GM21390 (cell line): Measurements from ENCODE around the gene ZNF141.
"Not testable (repeated sequence)": the region's sequence is repeated elsewhere in the genome, so short reads cannot be mapped to it uniquely, and the experiment has no call there.

Source experiments
- ATAC-seq: cut with Tn5 transposase; IDR thresholded peaks from one replicate; pipeline ENCODE4 v1.9.1; 2021; ENCODE audit not compliant: unreplicated experiment

ZNF141 gene

DNA sequence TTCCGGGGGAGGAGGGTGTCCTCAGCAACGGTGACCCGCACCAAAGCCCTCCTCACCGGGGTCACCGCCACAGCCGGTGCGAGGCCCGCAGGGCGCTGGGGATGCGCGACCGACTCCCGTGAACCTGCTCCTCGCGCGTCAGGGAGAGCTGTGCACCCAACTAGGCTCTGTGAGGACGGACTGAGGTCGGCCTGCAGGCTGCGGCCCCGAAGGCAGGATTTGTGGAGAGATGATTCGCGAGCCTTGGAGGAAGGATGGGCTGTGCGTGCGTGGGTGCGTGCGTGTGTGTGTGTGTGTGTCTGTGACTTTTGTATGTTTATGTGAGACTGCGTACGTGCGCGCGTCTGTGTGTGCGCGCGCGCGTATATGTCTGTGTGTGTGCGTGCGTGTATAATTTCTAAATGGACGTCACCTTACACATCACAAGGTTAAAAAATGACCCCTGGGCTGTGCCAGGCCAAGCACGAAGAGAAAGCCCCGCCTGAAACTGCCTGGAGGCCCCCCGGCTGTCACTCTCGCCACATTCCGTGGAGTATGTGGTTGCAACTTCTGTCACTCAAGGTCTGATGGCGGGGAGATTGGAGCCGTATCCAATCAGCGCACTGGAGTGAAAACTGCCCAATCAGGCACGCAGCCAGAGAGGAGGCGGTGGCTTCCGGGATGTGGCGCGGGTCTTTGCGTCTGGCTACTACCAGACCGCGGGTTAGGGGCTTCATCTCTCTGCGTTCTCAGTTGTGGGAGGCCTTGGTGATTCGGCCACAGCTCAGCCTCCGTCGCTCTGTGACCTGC is at the start of gene ZNF141:
TSS of gene ZNF141 (plus strand) at position 672 of the 789 bp plus-strand sequence. CDS start 170 bp downstream, outside the sequence.
- ATAC-seq, result peak; percentile 92

DNA sequence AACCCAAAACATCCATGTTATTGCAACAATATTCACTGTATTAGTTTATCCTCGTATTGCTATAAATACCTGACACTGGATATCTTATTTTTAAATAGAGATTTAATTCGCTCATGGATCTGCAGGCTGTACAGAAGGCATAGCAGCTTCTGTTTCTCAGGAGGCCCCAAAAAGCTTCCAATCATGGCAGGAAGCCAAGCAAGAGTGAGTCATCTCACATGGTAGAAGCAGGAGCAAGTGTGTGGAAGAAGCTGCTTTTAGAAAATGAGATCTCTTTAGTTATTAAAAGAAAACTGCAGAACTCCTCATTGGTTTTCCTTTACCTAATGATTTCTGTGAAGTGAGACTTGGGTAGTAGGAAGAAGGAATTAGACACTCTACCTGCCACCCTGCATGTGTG is 48.7 kb upstream of the ZNF141 start:
- ATAC-seq, result no peak

DNA sequence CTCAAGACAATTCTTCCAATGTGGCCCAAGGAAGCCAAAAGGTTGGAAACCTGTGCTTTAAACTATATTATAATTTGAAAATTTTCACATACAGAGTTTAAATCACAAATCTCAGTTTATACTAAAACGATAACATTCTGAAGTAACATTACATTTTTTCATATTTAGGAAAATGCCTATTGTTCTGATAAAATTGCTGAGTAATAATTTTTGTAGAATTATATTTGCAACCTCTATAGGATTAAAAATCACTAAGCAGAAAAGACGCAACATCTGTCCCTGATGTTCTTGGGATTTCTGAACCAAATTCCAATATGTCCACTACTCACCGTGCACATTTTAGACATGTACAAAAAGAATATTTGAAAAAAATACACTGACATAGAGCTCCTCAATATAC is 42.9 kb upstream of the ZNF141 start:
- ATAC-seq, result no peak

DNA sequence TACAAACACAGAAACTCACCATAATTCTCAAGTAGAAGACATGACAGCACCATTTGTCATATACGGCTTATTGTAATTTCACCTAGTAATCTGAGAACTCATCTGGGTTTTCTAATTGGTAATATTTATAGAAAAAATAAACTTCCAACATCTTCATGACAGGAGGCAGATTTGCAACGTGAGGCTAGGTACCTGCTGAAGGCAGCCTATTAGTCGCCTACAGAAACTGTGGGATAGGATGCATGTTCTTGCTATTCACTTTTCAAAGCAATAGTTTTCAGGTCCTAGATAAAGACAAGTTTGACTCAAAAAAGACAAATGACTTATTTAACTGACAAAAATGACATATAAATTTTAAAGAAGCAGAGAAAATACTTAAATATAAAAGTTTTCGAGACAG is 35.2 kb upstream of the ZNF141 start:
- ATAC-seq, result no peak

DNA sequence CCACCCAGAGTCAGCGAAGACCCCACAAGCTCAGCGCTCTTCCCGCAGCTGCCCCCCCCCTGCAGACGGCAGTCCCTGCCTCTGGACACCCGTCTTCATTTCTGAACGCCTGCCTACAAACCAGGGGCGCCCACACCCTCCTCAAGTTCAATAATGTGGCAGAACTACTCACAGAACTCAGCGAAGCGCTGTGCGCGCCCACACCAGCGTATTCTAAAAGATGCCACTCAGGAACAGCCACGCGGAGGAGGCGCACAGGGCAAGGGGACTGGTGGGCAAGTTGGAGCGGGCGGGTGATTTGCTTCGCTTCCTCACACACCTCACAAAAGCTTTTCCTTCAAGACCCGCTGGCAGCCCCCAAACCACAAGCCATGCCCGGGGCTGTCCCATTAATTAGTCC is 33.1 kb upstream of the ZNF141 start:
- ATAC-seq, result not testable (repeated sequence)

DNA sequence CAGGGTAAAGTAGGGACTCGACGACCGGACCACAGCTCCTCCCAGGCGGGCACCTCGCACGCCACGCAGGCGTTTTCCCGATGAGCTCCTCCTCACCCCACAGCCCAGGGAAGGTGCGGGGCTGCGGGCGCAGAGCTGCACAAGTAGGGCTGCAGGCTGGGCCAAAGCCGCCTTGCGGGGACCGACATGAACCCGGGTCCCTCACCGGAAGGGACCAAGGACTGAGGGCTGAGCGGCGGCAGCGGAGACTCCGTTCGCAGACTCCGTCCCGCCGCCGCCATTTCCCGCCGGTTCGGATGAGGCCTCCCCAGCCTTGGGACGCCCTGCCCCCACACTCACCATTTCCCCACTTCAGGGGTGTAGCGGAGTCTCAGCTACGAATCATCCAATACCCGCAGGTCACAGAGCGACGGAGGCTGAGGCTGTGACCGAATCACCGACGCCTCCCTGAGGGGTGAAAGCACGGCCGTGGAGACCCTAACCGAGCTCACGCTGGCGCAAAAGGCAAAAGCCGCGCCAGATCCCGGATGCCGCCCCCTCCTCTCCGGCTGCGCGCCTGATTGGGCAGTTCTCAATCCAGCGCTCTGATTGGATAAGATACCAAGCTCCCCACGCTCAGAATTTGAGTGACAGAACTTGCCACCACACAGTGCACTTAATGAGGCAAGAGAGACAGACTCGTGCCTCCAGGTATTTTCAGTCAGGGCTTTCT is 32.5 kb upstream of the ZNF141 start, which contains the start of gene ZNF732:
TSS of gene ZNF732 (minus strand) at position 506 of the 712 bp plus-strand sequence. CDS start at position 342, 164 bp downstream.
- no peak for ATAC-seq

DNA sequence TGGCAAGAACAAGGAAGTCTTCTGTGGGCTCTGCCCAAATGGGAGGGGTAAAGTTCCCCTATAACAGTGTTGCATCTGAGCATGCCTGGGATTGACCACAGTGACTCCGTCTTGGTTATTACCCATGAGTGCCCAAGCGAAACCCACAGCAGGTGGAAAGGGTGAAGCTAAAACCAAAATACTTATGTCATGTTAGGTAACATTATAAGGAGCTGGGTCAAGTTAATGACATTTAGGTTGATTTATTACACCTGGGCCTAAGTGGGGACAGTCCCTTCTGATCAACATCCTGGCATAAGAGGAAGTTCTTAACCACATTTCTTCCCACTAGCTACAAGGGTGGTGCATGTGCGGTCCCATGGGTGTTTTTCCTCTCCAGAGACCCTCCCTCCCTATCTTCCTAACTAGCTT is 31.1 kb upstream of the ZNF141 start:
- ATAC-seq, result no peak

DNA sequence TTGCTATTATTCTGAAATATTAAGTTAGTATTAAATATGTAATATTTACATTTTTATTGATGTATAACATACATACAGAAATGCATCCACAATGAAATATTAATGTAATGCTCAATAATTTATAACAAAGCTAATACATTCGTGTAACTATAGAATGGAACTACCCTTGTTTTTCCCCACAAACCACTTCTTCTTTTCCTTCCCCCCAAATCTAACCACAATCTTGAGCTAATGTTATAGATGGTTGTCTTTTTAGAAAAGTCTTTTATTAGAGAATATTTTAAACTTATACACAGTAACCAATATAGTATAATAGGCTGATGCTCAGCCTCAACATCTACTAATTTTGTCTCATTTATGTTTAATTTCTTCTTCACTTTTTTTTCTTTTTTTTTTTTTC is 27.8 kb upstream of the ZNF141 start:
- ATAC-seq, result no peak

DNA sequence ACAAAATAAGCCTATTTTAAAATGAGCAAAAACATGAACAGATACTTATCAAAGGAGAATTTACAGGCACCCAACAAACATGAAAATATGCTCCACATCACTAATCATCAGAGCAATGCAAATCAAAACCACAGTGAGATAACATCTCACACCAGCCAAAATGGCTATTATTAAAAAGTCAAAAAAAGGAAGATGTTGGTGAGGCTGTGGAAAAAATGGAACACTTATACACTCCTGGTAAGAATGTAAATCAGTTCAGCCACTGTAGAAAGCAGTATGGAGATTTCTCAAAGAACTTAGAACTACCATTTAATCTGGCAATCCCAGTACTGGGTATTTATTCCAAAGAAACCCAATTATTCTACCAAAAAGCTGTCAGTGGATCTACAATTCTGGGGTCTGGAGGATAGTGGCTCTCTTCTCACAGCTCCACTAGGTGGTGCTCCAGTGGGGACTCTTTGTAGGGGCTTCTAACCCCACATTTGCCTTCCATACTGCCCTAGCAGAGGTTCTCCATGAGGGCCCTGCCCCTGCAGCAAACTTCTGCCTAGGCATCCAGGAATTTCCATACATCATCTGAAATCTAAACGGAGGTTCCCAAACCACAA is 23.2 kb upstream of the ZNF141 start:
- no peak for ATAC-seq

DNA sequence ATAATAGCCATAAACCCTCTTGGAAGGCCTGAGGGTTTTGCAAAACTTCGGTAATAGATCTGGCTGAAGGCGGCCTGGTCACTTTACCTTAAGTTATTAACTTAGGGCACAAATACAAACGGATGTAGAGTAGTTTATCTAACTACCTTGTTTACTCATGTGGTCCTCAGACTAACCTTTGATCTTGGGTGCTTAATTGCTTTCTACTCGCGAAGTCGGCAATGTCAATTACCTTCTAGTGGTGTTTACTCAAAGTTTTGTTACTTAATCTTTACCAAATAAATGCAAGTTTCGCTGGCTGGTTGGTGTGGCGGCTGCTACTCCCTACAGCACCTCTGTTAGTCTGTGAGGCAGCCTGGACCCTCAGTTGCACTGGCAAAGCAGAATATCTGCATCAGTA is 8.9 kb upstream of the ZNF141 start:
- ATAC-seq, result no peak

DNA sequence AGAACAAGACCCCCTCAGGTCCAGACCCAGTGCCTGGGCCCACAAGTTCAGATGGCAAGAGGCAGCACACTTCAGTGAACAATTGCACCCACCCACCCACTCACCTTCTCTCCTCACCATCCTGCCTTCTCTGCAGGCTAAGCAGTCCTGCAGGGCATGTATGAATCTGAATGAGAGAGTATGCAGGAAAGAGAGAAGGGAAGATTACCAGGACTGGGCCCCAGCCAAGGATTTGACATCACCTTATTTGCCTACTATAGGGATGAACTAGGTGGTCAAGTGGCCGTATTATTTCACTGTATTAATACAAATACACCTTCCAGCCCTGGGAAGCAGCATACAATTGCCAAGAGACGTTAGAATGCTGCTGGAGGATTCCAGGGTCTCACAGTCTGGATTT is 2.1 kb upstream of the ZNF141 start:
- no peak for ATAC-seq

DNA sequence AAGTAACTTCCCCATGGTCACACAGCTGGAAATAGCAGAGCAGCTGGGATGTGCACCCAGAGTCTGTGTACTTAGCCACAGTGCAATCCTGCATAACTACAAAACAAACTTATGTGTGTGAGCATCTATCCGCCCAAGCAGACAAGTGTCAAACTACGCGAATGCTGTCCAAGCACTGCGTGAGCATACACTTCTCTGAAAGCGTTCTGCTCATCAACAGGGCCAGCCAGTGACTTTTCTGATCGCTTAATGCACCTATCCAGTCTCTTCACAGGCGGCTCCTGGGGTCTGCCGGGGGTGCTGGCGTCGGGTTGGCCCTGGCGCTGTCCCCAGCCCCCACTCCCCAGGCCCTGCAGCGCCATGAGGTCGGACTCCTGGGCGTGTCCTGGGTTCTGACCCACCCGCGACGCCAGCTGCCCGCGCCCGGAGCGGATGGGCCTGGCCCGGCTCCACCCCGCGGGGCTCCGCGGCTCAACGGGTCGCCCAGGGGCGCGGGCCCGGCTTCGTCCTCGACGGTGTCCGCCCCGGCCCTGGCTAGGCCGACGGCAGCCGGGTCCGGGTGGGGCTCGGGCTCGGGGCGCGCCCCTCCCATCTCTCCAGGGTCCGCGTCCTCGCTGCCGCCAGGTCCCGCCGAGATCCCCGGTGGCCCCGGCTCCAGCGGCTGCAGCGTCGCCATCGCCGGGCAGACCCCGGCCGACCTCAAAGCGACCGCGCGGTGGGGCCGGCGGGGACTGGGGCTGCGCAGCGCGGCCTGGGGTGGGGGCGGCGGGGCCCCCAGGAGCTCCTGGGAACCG is 1.3 kb upstream of the ZNF141 start:
- ATAC-seq, result peak; percentile 7

DNA sequence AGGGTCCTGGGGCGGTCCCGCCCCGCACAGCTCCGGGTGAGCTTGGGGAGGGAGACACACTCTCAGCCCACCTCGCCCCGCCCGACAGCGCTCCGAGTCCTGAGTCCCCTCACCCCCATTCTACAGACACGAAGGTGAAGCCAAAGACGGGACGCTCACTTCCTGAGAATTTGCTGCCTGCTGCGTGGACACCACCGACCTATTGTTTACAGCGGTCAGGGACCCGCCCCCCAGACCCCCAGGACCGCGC is 796 bp upstream of the ZNF141 start:
- ATAC-seq, result no peak

DNA sequence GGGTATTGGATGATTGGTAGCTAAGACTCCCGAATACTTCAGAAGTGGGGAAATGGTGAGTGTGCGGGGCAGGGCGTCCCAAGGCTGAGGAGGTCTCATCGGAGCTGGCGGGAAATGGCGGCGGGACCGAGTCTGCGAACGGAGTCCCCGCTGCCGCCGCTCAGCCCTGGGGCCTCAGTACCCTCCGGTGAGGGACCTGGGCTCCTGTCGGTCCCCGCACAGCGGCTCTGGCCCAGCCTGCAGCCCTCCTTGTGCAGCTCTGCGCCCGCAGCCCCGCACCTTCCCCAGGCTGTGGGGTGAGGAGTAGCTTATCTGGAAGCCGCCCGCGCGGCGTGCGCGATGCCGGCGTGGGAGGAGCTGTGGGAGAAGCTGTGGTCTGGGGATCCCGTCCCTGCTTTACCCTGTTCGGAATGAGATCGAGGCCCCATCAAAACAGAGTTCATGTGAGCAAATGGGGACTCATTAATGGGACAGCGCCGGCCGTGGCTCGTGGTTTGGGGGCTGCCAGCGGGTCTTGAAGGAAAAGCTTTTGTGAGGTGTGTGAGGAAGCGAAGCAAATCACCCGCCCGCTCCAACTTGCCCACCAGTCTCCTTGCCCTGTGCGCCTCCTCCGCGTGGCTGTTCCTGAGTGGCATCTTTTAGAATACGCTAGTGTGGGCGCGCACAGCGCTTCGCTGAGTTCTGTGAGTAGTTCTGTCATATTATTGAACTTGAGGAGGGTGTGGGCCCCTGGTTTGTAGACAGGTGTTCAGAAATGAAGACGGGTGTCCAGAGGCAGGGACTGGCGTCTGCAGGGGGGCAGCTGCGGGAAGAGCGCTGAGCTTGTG is 531 bp downstream of the ZNF141 start:
- peak; percentile 29 for ATAC-seq

DNA sequence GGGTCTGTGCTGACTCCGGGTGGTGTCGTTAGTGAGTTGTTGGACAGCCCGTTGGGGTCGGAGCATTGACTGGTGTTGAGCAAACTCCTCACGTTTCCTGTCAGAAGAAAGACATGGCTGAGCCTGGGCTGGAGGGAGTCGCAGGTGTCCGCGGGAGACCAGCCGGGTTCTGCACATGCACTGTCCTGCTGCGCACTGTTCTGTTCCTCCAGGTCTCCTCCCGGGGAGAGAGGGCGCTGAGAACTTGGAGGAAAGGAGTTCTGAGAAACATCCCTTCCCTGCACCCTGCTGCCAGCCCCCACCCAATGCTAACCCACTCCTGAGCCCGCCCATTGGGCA is 1.1 kb downstream of the ZNF141 start:
- ATAC-seq, result no peak

DNA sequence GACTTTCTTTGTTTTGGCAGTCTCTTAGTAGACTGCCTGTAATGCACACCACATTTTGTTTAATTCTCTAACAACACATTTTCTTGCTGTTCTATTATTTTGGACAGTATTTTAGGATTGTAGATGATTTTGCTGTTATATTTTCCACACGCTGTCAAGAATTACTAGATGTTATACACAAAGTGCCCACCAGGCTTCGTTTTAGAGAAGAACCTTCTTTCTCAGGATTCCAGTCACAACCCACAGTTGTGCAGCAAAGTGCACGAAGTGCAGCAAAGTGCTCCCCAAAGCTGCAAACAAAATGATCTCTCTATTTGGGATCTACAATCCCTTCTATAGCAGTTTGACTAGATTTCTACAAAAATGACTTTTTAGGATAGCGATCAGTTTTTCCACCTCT is 2.4 kb downstream of the ZNF141 start:
- ATAC-seq, result no peak

DNA sequence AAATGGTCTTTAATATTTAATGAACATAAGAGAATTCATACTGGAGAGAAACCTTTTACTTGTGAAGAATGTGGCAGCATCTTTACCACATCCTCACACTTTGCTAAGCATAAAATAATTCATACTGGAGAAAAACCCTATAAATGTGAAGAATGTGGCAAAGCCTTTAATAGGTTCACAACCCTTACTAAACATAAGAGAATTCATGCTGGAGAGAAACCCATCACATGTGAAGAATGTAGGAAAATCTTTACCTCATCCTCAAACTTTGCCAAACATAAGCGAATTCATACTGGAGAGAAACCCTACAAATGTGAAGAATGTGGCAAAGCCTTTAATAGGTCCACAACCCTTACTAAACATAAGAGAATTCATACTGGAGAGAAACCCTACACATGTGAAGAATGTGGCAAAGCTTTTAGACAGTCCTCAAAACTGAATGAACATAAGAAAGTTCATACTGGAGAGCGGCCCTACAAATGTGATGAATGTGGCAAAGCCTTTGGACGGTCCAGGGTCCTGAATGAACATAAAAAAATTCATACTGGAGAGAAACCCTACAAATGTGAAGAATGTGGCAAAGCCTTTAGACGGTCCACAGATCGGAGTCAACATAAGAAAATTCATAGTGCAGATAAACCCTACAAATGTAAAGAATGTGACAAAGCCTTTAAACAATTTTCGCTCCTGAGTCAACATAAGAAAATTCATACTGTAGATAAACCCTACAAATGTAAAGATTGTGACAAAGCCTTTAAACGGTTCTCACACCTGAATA is 35.6 kb downstream of the ZNF141 start:
- ATAC-seq, result no peak

DNA sequence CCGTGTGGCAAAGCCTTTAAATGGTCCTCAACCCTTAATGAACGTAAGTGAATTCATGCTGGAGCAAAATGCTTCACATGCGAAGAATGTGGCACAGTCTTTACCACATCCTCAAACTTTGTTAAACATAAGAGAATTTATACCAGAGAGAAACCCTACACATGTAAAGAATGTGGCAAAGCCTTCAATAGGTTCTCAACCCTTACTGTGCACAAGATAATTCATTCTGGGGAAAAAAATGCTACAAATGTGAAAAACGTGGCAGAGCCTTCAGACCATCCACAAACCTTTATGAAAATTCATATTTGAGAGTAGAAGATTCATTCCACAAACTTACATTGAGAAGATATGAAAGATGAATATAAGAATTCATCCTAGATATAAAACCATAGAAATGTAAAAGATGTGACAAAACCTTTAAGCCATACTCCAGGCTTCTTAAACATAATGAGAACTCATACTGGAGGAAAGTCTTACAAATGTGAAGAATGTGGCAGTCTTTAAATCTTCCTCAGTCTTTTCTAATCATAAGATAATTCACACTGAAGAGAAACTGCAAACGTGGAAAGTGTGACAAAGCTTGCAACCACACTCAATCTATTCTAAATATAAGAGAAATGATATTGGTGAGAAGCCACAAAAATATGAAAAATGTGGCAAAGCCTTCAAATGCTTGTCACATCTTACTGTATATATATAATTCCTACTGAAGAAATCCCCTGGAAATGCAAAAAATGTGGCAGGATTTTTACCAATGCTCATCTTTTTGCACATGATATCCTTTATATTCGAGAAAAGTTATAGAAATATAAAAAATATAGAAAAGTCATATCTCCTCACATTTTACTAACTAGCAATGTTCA is 36.9 kb downstream of the ZNF141 start:
- ATAC-seq, result no peak
